HG03139 (cell line): ENCODE measurements around the gene CABYR.

Source experiments
- ATAC-seq: cut with Tn5 transposase; IDR thresholded peaks from one replicate; pipeline ENCODE4 v1.9.1; 2021; ENCODE audit not compliant: unreplicated experiment

Gene CABYR

DNA sequence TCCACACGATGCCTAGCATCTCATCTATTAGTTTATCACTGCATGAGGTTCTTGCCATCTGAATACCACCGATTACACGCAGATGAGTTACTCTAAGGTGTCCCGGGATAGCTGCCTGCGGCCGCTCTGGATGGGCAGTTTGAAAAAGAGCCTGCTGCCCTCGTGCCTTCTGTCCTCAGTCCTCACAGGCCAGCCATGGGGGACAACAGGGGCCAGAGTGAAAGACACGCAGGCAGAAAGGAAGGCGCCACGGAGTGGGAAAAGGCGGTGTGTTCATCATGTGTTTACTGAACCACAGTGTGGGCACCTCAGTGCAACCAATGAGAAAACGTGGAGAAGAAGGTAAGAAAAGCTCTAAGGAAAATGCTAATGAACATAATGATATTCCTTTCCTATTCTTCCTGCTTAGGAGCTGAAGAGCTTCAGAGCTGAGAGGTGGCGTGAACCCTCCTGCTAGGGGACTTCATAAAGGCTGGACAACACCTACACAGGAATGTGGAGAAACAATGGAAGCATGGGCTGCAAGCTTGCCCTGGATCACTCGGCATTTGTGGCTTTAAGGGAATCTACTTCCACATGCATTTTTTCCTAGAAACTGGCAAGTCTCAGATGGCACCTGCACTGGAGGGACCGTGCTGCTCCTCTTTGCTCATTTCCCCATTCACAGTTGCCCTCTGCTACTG lies 50.9 kb downstream of the CABYR start:
- ATAC-seq, result no peak

DNA sequence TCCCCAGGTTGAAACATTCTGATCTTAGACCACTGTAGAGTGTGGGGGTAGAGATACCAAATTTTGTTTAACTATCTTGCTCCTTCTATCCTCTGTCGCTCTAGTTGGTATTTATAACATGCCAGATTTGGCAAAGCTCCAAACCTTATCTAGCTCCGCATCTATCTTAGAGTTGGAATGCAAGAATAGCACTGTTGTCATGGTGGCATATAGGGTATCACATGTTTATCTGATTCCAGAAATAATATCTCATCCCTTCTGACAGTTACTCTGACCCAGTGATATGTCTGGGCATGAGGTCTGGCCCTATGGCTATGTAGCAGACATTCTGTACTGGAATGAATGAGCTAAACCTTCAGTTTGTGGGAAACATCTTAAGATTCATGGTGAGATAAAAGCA lies 51.7 kb downstream of the CABYR start:
- ATAC-seq, result no peak

DNA sequence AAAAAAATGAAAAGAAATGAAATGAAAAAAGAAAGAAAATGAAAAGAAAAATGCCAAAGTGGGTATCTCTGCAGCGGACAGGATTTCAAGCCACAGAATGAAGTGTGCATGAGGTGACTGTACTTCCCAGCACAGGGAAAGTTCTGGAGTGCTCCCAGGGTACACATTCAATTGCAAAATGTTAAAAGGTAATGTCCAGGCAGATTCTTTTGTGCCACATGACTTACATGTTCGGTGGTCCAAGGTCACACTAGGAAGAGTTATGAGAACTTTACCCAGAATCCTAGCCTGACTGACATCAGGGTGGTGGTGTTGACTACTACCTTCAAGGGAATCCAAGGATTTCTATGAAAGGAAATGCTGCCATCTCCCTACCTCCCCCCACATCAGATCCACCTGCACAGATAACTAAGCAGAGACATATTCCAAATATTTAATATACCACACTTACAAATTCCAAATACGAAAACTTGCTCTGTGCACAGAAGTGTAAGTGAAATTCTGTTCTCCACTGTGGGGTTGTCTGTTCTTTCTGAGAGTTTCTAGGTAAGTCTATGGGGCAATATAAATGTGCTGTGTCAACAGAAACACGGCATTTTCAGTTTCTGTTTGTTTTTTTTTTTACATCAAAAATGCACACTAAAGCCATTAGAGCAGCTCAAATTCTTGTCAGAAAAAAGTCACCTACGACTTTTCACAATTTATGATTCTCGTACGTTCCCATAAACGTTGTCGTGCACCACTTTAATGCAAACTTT lies 56.6 kb downstream of the CABYR start:
- ATAC-seq, result no peak

DNA sequence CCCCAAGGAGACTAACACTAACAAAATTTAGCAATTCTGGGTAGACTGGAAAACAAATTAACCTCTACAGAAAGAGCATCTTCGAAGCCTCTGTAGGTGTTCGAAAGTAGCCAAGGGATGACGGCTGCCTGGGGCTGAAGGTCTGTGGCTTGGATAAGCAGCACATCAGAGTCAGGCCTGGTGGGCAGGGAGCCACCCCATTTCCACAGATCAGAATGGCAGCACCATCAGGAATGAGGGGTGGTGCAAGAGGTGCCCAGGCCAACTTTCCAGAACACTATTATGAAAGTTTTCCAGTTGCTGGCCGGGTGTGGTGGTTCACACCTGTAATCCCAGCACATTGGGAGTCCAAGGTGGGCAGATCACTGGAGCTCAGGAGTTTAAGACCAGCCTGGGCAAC lies 57.9 kb downstream of the CABYR start:
- no peak for ATAC-seq

DNA sequence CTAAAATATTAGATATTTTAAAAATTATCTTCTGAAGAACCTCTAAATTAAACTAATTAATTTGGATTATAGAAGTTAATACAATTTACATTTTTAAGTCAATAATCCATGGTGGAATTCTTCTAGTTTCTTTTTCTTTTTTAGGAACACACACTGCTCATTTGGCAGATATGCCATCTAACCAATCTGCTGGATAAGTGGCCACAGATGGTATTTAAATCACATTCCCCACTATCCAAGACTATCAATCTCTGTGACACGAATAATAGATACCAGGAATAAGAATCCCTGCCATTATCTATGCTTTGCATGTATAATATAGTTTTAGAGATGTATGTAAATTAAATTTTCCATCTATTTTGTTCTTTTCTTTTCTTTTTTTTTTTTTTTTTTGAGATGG lies 58.5 kb downstream of the CABYR start:
- no peak for ATAC-seq

DNA sequence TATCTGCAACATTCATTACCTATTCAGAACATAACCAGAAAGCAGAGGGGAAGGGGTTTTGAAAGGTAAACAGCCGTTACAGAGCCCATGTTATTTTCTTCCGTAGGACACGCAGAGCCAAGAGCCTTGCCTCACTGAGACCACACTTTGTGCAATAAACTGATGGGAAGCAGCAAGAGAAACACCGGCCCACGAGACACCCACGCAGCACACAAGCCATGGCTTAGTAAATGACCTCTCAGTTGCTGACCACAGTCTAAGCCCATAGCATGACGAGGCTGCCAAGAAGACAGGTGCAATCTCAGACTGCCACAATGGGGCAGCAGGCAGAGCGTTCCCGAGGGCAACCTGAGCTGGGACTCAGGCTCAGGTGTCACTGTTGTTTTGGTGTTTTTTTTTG lies 59.6 kb downstream of the CABYR start:
- ATAC-seq, result no peak

DNA sequence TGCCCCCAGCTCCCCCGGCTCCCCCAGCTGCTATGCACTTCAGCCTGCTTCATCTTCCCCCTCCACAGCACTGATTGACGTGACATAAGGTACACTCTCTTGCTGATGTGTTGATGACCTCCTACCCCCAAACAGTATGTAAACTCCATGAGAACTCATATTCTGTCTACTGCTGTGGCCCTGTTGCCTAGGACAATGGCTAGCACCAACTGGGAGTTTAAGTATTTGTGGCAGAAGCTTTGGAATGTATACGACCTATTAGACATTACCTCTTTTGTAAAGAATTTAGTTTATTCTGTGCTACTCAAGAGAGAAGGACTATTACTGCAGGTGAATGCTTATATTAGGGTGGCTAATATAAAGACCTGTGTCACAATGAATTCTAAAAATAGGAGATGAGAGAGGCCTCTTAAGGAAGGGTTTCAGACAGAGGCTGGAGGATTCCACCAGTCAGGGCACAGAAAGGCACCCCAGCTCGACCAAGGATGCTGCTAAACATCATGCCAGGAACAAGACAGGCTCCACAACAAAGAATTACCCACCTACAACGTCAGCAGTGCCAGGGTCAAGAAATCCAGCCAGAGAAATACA lies 60.6 kb downstream of the CABYR start:
- ATAC-seq, result no peak

DNA sequence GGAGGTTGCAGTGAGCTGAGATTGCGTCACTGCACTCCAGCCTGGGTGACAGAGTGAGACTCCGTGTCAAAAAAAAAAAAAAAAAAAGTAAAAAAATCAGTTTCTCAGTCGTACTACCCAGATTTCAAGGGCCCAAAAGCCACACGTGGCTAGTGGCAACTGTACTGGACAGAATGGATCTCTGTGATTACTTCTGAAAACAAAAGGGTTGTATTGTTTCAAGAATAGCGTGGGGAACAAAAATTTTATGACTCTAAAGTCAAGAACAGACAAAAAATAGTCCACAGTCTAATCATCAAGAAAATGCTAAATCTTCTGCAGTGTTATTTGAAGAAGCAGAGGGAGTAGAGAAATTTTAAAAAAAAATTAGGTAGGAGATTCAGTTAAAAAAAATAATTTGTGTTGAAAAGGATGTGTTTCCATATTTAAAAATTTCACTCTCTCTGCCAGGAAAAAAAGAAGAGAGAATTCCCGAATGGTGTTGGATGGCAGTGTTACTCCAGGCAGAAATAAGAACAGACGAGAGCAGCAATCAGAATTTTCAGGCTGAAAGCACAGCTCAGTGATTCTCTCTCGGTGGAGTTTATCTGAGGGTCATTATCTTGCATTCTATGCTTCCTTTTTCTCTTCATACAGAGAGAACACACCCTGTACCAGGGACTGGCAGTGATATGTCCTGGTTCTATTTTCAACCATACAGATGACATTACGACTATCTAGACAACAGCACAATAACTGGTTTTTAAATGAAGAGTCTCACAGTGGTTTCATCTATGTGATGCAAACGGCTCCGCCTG lies 61.8 kb downstream of the CABYR start:
- ATAC-seq, result no peak

DNA sequence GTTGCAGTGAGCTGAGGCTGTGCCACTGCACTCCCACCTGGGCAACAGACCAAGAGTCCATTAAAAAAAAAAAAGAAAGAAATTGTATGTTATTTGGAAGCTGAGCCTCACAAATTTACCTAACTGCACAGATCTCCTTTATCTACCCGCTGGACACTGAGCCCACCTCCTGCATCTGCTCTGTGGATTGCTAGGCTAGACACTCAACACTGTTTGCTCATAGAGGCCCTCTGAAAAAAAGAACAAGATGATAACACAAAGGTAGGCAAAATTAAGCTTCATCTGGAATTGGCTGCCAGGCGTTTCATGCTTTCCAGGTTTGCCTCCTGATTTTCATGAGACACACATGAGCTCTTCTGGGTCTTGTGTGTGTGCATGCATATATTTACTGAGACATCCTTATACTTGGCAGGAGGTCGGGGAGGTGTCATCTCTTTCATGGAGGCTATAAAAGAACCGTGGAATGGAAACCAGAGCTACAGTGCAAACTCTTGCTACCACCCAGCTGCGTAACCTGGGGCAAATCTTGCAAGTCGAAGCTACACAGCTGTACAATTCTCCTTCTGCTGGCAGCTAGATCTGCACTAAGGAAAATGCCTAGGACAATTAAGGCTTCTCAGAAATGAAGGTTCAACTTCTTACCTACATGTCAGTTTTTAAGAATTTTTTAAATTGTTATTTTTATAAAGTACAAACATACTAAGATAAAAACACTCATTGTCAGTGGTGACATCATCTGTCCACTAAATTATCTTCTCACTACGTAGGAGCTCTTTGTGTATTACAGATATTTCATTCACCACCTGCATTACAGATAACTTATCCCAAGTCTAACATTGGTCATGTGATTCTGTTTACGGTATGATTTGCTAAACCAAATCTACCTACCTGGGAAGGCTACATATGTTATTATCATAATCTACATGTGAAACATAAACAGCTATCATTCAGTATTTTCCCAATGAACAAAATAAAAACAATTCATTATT lies 63.1 kb downstream of the CABYR start:
- no peak for ATAC-seq

DNA sequence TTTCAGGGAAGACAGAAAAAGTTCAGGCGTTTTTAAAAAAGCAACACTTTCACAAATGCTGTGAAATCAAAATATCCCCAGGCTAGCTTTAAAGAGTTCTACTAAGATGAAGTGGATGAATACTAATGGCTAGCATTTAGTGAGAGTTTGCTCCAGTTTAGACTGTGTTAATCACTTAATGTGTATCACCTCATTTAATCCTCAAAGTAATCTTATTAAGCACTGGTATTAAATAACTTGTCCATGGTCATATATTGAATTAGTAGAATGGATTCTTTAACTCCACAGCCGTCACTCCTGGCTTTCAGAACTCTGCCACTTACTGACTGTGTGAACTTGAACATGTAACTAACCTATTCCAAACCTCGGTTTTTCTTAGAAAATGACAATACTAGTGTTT lies 66.0 kb downstream of the CABYR start:
- no peak for ATAC-seq

DNA sequence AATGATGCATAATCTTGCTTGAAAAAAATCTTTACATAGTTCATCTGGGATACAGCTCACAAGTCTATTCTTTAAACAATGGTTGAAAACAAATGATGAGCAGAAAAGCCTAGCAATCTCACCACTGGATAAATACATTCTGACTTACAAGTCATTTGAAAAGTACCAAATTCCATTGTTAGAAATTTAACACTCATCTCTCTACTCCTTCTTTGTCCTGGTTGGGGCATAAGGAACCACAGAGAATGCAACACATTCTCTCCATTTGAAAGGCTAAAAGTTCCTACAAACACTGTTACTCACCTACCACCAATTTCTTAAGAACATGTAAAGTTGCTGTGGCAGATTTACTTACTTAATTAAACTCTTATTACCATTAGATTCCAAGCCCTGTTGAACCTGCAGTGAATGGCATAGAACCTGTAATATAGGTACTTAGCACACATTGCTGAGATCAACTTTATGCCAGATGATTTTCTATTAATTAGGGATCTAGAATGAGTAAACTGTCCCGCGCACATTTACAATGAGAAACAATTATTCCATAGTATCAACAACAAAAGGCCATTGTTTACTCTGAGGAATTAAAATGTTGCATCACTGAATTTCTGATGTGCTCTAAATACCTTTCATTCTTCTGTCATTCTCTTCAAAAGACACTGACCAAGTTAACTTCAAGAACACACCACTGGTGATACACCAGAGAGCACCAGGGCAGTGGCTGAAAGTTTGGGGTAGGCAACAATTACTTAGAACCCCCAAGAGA lies 69.6 kb downstream of the CABYR start:
- no peak for ATAC-seq

DNA sequence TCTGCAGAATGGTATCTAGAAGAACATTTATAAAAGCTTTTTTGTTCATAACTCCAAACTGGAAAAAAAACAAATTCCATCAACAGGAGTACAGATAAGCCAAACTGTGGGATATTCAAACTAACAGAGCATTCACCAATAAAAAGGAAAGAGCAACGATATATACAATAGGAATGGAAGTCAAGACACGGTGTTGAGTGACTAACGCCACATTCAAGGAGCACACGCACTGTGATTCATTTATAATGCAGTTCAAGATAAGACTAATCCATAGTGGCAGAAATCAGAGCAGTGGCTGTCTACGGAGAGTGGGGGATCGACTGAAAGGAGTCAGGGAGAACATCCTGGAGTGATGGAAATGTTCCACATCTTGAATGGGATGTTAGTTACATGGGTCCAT lies 70.7 kb downstream of the CABYR start:
- no peak for ATAC-seq
